ENCODE data around the gene DCLRE1A.

GRCh38 chr10:113897693-113898618 is 44.1 kb upstream of the DCLRE1A start:
- no peak for TF ChIP-seq CTCF (IDR thresholded peaks at IDR 0.05)
- TF ChIP-seq EP300 (IDR thresholded peaks at IDR 0.05) = no peak
- no peak for TF ChIP-seq POLR2A (IDR thresholded peaks at IDR 0.05)

Data from tibial nerve (tissue), 4 donors.